ENCODE measurements around the gene OAS2. TPM values are rescaled to one million over a fixed set of nuclear protein-coding genes. Genes with fewer than 3 reads are reported as not detected.
A peak's percentile ranks its signal among the peaks of the same experiment; 100 is the strongest.

The OAS2 gene
- total RNA-seq, 1 donor from 2014 or later = 3.7 TPM

GRCh38 chr12:113049976-113050742 is 71.8 kb downstream of the OAS2 start:
- ATAC-seq (ENCODE audit: poor library complexity) (no peak), DNase-seq (no peak)
- intact Hi-C loops (cut with DNase I) = loop anchor here (2.0 to 5.0 kb wide), 3 partner anchors 47 to 125 kb away; no protein-coding TSS in a partner anchor

- no peak for ATAC-seq (ENCODE audit: poor library complexity)
- intact Hi-C loops (cut with DNase I) = no loop called here
- DNase-seq = no peak
Measured at GRCh38 chr12:113050795-113051194, 72.5 kb downstream of the OAS2 start.

- no peak for DNase-seq
- intact Hi-C loops (cut with DNase I) = no loop called here
- no peak for ATAC-seq (ENCODE audit: poor library complexity)
Measured at GRCh38 chr12:113051759-113052158, 73.4 kb downstream of the OAS2 start.

- intact Hi-C loops (cut with DNase I) = no loop called here
- no peak for DNase-seq
- ATAC-seq (ENCODE audit: poor library complexity) = no peak
Measured at GRCh38 chr12:113052326-113052725, 74.0 kb downstream of the OAS2 start.

GRCh38 chr12:113054948-113055486 is 76.7 kb downstream of the OAS2 start:
- intact Hi-C loops (cut with DNase I) = no loop called here
- DNase-seq = no peak
- ATAC-seq (ENCODE audit: poor library complexity) = no peak

GRCh38 chr12:113055594-113056380 is 77.5 kb downstream of the OAS2 start:
- intact Hi-C loops (cut with DNase I) = no loop called here
- no peak for ATAC-seq (ENCODE audit: poor library complexity)
- no peak for DNase-seq

GRCh38 chr12:113056381-113056630 is 78.0 kb downstream of the OAS2 start:
- intact Hi-C loops (cut with DNase I) = no loop called here
- DNase-seq = no peak
- no peak for ATAC-seq (ENCODE audit: poor library complexity)

GRCh38 chr12:113056631-113057488 is 78.5 kb downstream of the OAS2 start, which contains the start of gene DTX1:
TSS of gene DTX1 (plus strand) at chr12:113056730. CDS start at chr12:113058193, 1,463 bp downstream.
- ATAC-seq (ENCODE audit: poor library complexity) (peak; percentile 82), DNase-seq (peak; percentile 61)
- intact Hi-C loops (cut with DNase I) = no loop called here

GRCh38 chr12:113057565-113058485 is 79.5 kb downstream of the OAS2 start:
- ATAC-seq (ENCODE audit: poor library complexity) (peak; percentile 36), DNase-seq (no peak)
- intact Hi-C loops (cut with DNase I) = no loop called here

GRCh38 chr12:113058553-113058952 is 80.2 kb downstream of the OAS2 start:
- intact Hi-C loops (cut with DNase I) = no loop called here
- ATAC-seq (ENCODE audit: poor library complexity) (no peak), DNase-seq (no peak)

- no peak for DNase-seq
- no peak for ATAC-seq (ENCODE audit: poor library complexity)
- intact Hi-C loops (cut with DNase I) = no loop called here
Measured at GRCh38 chr12:113059071-113059595, 80.8 kb downstream of the OAS2 start.

- DNase-seq = no peak
- ATAC-seq (ENCODE audit: poor library complexity) = no peak
- intact Hi-C loops (cut with DNase I) = no loop called here
Measured at GRCh38 chr12:113060336-113060960, 82.1 kb downstream of the OAS2 start.

GRCh38 chr12:113061061-113061694 is 82.9 kb downstream of the OAS2 start:
- ATAC-seq (ENCODE audit: poor library complexity) = no peak
- no peak for DNase-seq
- intact Hi-C loops (cut with DNase I) = no loop called here
